Smooth muscle cell (in vitro differentiated cells): ENCODE measurements around the gene MTMR3. TPM values are rescaled to one million over a fixed set of nuclear protein-coding genes. Genes with fewer than 3 reads are reported as not detected.
"Not testable (repeated sequence)": the region's sequence is repeated elsewhere in the genome, so short reads cannot be mapped to it uniquely, and the experiment has no call there.

ENCODE experiments used
- DNase-seq: peaks from one replicate; lab custom pipeline; 2025; ENCODE audit not compliant: unreplicated experiment; lab: John Stamatoyannopoulos, UW
- H2AFZ ChIP-seq: fragments of 200-600 bp; sonication (generic); 2 replicates; pipeline ENCODE4 v1.6.0; 2016; ENCODE audit warnings: antibody characterized with exemption, low read depth, mild to moderate bottlenecking
- H3F3A ChIP-seq: fragments of 200-600 bp; sonication (generic); 2 replicates; pipeline ENCODE4 v1.6.0; 2017; ENCODE audit warnings: antibody characterized with exemption, low read depth
- H3K27ac ChIP-seq: fragments of 200-600 bp; sonication (generic); 2 replicates; pipeline ENCODE4 v1.5.1; 2016; ENCODE audit warnings: low read depth, mild to moderate bottlenecking
- H3K27me3 ChIP-seq: fragments of 200-600 bp; sonication (generic); 2 replicates; pipeline ENCODE4 v1.6.1; 2016; ENCODE audit warnings: low read depth, mild to moderate bottlenecking
- H3K36me3 ChIP-seq: fragments of 200-600 bp; sonication (generic); 2 replicates; pipeline ENCODE4 v1.5.1; 2016; ENCODE audit warnings: low read depth
- H3K4me1 ChIP-seq: fragments of 200-600 bp; sonication (generic); 2 replicates; pipeline ENCODE4 v1.5.1; 2016; ENCODE audit warnings: low read depth
- H3K4me2 ChIP-seq: fragments of 200-600 bp; sonication (generic); 2 replicates; pipeline ENCODE4 v1.6.0; 2016; ENCODE audit warnings: mild to moderate bottlenecking
- H3K4me3 ChIP-seq: fragments of 200-600 bp; sonication (generic); 2 replicates; pipeline ENCODE4 v1.5.1; 2016; ENCODE audit warnings: mild to moderate bottlenecking
- H3K79me2 ChIP-seq: fragments of 200-600 bp; sonication (generic); 2 replicates; pipeline ENCODE4 v1.6.0; 2016; ENCODE audit warnings: low read depth, mild to moderate bottlenecking
- H3K9ac ChIP-seq: fragments of 200-600 bp; sonication (generic); 2 replicates; pipeline ENCODE4 v1.6.0; 2016; ENCODE audit warnings: low read depth
- H3K9me3 ChIP-seq: fragments of 200-600 bp; sonication (generic); replicated peaks from 2 replicates; pipeline ENCODE4 v1.5.1; 2016; ENCODE audit warnings: low read depth
- H4K20me1 ChIP-seq: fragments of 200-600 bp; sonication (generic); 2 replicates; pipeline ENCODE4 v1.6.0; 2016; ENCODE audit warnings: low read depth
- WGBS: methylation state at CpG from one replicate; pipeline ENCODE4 v1.1.7; 2016; ENCODE audit warnings: low lambda C conversion rate; 5-methylcytosine and 5-hydroxymethylcytosine counted together
- polyA plus RNA-seq: library from polyadenylated mRNA; unstranded; fragments of >200 nt; fragmentation: Nextera tagmentation; extraction: Ambion mirVana; gene quantifications from 2 replicates; pipeline ENCODE4 v1.2.1, GENCODE V29; 2016
- total RNA-seq: library from RNA; depleted of rRNA; stranded (reverse); fragments of >200 nt; gene quantifications from 2 replicates; pipeline ENCODE4 v1.2.3, GENCODE V29; 2014
- TF ChIP-seq, protein P1 (sequence below): fragments of 200-600 bp; sonication (generic); IDR thresholded peaks from 2 replicates; pipeline ENCODE4 v1.5.1; 2017; ENCODE audit warnings: borderline replicate concordance, mild to moderate bottlenecking, antibody characterized with exemption; ENCODE audit not compliant: insufficient read depth, poor library complexity, severe bottlenecking

MTMR3 gene
- total and polyA plus RNA-seq, 2 experiments from 2014 or later: 15.8 to 48.9 TPM

DNA sequence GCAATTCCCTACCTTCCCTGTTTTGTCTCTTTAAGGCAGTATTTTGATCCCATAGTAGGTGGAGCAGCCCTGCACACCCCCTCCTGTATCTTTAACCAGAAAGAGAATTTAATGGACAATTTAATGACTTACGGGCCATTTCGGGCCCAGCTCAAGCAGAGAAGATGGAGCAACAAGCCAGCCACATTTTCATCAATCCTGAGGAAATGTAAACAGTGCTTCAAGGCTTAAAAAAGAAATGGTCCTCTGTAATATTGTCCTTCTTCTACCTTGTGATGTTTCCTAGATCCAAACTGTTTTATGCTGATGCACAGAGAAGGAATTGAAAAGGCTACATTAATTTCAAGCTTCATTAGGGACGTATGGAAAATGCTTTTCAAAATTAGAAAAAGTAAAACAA, 88.6 kb downstream of the MTMR3 start:
- 92% methylated on average over 3 of the region's 3 CpGs for WGBS

DNA sequence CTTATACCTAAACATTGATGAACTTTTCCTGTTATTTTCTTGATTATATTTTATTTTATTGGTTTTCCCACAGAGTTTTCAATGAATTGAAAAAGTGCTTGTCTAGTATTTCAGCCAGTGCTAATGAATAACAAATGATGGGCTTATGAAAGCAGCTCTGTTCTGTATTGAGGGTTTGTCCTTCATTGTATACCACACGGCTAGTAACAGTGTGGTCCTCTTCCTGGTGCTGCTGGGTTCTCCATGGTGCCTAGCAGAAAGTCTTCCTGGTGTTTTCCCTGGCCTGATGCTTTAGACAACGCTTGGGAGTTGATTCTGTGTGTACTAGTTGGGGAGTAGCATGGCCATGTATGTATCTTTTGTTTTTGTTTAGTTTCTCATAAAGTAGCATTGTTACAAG, 89.1 kb downstream of the MTMR3 start:
- Histone ChIP-seq H3K4me3 (no peak overlapping the region), H3K27me3 (no peaks in the 10 kb centered on the region), H3K9me3 (no peaks in the 10 kb centered on the region), H3K9ac (no peak overlapping the region), H3K4me2 (no peak overlapping the region), H3K36me3 (no peaks in the 10 kb centered on the region), H3F3A (no peaks in the 10 kb centered on the region), H2AFZ (no peak overlapping the region), H3K79me2 (peaks cover 31% of the 10 kb centered on the region), H4K20me1 (peaks cover 47% of the 10 kb centered on the region), H3K27ac (no peak overlapping the region), H3K4me1 (peaks cover 7% of the 10 kb centered on the region)
- WGBS: 97% methylated on average over 2 of the region's 2 CpGs
- DNase-seq: no peak
- TF ChIP-seq, protein P1, sequence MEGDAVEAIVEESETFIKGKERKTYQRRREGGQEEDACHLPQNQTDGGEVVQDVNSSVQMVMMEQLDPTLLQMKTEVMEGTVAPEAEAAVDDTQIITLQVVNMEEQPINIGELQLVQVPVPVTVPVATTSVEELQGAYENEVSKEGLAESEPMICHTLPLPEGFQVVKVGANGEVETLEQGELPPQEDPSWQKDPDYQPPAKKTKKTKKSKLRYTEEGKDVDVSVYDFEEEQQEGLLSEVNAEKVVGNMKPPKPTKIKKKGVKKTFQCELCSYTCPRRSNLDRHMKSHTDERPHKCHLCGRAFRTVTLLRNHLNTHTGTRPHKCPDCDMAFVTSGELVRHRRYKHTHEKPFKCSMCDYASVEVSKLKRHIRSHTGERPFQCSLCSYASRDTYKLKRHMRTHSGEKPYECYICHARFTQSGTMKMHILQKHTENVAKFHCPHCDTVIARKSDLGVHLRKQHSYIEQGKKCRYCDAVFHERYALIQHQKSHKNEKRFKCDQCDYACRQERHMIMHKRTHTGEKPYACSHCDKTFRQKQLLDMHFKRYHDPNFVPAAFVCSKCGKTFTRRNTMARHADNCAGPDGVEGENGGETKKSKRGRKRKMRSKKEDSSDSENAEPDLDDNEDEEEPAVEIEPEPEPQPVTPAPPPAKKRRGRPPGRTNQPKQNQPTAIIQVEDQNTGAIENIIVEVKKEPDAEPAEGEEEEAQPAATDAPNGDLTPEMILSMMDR: no peak

More for the DNA sequence above, 88.6 kb downstream of the MTMR3 start:
- no peak overlapping the region for H2AFZ ChIP-seq
- H3K79me2 ChIP-seq: peaks cover 31% of the 10 kb centered on the region
- H3K27ac ChIP-seq: no peak overlapping the region
- H3F3A ChIP-seq: no peaks in the 10 kb centered on the region
- DNase-seq: no peak
- H3K4me2 ChIP-seq: no peak overlapping the region
- TF ChIP-seq, protein P1: no peak
- H3K27me3 ChIP-seq: no peaks in the 10 kb centered on the region
- H3K9ac ChIP-seq: no peak overlapping the region
- no peak overlapping the region for H3K4me3 ChIP-seq
- H4K20me1 ChIP-seq: peaks cover 51% of the 10 kb centered on the region
- no peaks in the 10 kb centered on the region for H3K36me3 ChIP-seq
- H3K4me1 ChIP-seq: peaks cover 7% of the 10 kb centered on the region
- no peaks in the 10 kb centered on the region for H3K9me3 ChIP-seq

DNA sequence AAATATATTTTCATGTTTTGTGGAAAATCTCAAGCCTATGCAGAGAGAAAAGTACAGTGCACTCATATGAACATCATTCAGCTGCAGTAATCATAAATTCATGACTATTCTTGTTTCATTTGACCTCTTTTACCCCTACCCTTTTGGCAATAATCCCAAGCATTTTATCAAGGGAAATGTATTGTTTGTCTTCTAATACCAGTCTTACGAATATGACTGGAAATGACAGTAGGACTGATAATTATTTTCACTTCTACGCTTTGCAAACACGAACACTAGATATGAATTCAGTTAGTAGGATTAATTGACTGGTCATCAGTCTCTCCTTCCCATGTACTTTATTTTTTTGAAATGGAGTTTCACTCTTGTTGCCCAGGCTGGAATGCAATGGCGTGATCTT, 90.3 kb downstream of the MTMR3 start:
- DNase-seq: no peak
- no peaks in the 10 kb centered on the region for H3K9me3 ChIP-seq
- H3K9ac ChIP-seq: no peak overlapping the region
- H3K36me3 ChIP-seq: no peaks in the 10 kb centered on the region
- no peak overlapping the region for H3K4me3 ChIP-seq
- H3K4me2 ChIP-seq: no peak overlapping the region
- no peaks in the 10 kb centered on the region for H3F3A ChIP-seq
- H3K79me2 ChIP-seq: peaks cover 27% of the 10 kb centered on the region
- TF ChIP-seq, protein P1: no peak
- H2AFZ ChIP-seq: no peak overlapping the region
- no peaks in the 10 kb centered on the region for H3K27me3 ChIP-seq
- WGBS: 100% methylated on average over 4 of the region's 4 CpGs
- peaks cover 37% of the 10 kb centered on the region for H4K20me1 ChIP-seq
- no peak overlapping the region for H3K27ac ChIP-seq
- H3K4me1 ChIP-seq: peaks cover 7% of the 10 kb centered on the region

DNA sequence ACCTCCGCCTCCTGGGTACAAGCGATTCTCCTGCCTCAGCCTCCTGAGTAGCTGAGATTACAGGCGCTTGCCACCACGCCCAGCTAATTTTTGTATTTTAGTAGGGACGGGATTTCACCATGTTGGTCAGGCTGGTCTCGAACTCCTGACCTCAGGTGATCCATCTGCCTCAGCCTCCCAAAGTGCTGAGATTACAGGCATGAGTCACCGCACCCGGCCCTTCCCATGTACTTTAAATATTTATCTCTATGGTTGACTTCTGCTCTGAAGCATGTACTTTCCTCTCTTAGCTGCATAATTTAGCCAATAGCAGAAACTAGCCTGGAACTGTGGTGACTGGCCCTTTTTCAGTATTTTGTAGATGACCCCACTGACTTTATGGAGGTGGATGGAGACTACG, 90.7 kb downstream of the MTMR3 start:
- H3K4me2 ChIP-seq, H3K4me1 ChIP-seq, H2AFZ ChIP-seq, H3F3A ChIP-seq, H3K27me3 ChIP-seq, DNase-seq, H3K9ac ChIP-seq, H3K9me3 ChIP-seq, H3K36me3 ChIP-seq, H3K4me3 ChIP-seq, H3K27ac ChIP-seq: not testable (repeated sequence)
- Histone ChIP-seq H3K79me2 (peaks cover 24% of the 10 kb centered on the region), H4K20me1 (peaks cover 37% of the 10 kb centered on the region)
- 81% methylated on average over 9 of the region's 9 CpGs for WGBS
